GM18505 (cell line): ENCODE results near the gene KCNH1.
"Not testable (repeated sequence)": the region's sequence is repeated elsewhere in the genome, so short reads cannot be mapped to it uniquely, and the experiment has no call there.

Experiments used
- ATAC-seq: cut with Tn5 transposase; IDR thresholded peaks from one replicate; pipeline ENCODE4 v1.9.1; 2021; ENCODE audit not compliant: unreplicated experiment
- POLR2A ChIP-seq: IDR thresholded peaks from 4 replicates; pipeline ENCODE4 v1.6.1; 2011; ENCODE audit warnings: borderline replicate concordance; ENCODE audit not compliant: insufficient read depth, insufficient read length; ENCODE audit errors: extremely low read depth

Gene KCNH1

GRCh38 chr1:211088156-211088555 lies 45.8 kb downstream of the KCNH1 start:
- TF ChIP-seq POLR2A = no peak
- ATAC-seq = no peak

- TF ChIP-seq POLR2A = no peak
- ATAC-seq = no peak
These were observed 51.1 kb downstream of the KCNH1 start for GRCh38 chr1:211082824-211083223.

GRCh38 chr1:211081447-211081846 lies 52.5 kb downstream of the KCNH1 start:
- not testable (repeated sequence) for ATAC-seq

GRCh38 chr1:211068976-211069375 lies 65.0 kb downstream of the KCNH1 start:
- no peak for ATAC-seq
- TF ChIP-seq POLR2A = no peak

- ATAC-seq = no peak
- no peak for TF ChIP-seq POLR2A
These were observed 67.1 kb downstream of the KCNH1 start for GRCh38 chr1:211066781-211067384.

- ATAC-seq = not testable (repeated sequence)
These were observed 92.1 kb downstream of the KCNH1 start for GRCh38 chr1:211041838-211042237.

GRCh38 chr1:211037095-211037494 lies 96.9 kb downstream of the KCNH1 start:
- TF ChIP-seq POLR2A = no peak
- no peak for ATAC-seq

- no peak for ATAC-seq
- TF ChIP-seq POLR2A = no peak
These were observed 97.4 kb downstream of the KCNH1 start for GRCh38 chr1:211036381-211037060.

- no peak for TF ChIP-seq POLR2A
These were observed 98.0 kb downstream of the KCNH1 start for GRCh38 chr1:211035821-211036380.

GRCh38 chr1:211033921-211034525 lies 99.9 kb downstream of the KCNH1 start:
- TF ChIP-seq POLR2A = no peak

More at GRCh38 chr1:211035821-211036380, 98.0 kb downstream of the KCNH1 start:
- no peak for ATAC-seq

GRCh38 chr1:211024901-211025300 lies 109.0 kb downstream of the KCNH1 start:
- ATAC-seq = no peak
- TF ChIP-seq POLR2A = no peak

More at GRCh38 chr1:211033921-211034525, 99.9 kb downstream of the KCNH1 start:
- no peak for ATAC-seq

GRCh38 chr1:211019266-211019665 lies 114.7 kb downstream of the KCNH1 start:
- ATAC-seq = no peak
- no peak for TF ChIP-seq POLR2A

GRCh38 chr1:211018690-211019089 lies 115.3 kb downstream of the KCNH1 start:
- ATAC-seq = no peak
- TF ChIP-seq POLR2A = no peak
